OCI-LY3 (cell line): ENCODE results near the gene CSKMT.
A peak's percentile ranks its signal among the peaks of the same experiment; 100 is the strongest.

Experiments
- H2AFZ ChIP-seq: fragments of 200-600, 300-600 bp; shearing (Covaris generic); 2 replicates; pipeline ENCODE4 v1.6.0; 2014; ENCODE audit warnings: antibody characterized with exemption, low read depth, low read length
- H3K27ac ChIP-seq: fragments of 200-600, 300-600 bp; sonication (generic); 2 replicates; pipeline ENCODE4 v1.5.1; 2014; ENCODE audit warnings: mild to moderate bottlenecking, low read length, moderate library complexity, mixed read lengths
- H3K27me3 ChIP-seq: fragments of 200-600, 300-600 bp; sonication (generic); 2 replicates; pipeline ENCODE4 v1.6.1; 2014; ENCODE audit warnings: low read depth, low read length, mixed read lengths
- H3K36me3 ChIP-seq: fragments of 200-600, 300-600 bp; sonication (generic); replicated peaks from 2 replicates; pipeline ENCODE3; 2014; ENCODE audit warnings: low read depth, low read length, mixed read lengths
- H3K4me1 ChIP-seq: fragments of 300-600, 200-600 bp; sonication (generic); 2 replicates; pipeline ENCODE4 v1.6.1; 2014; ENCODE audit warnings: low read length, mixed read lengths
- H3K4me2 ChIP-seq: fragments of 200-600, 300-600 bp; sonication (generic); 2 replicates; pipeline ENCODE4 v1.6.1; 2014; ENCODE audit warnings: low read length, mixed read lengths
- H3K4me3 ChIP-seq: fragments of 300-600, 200-600 bp; sonication (generic); 2 replicates; pipeline ENCODE4 v1.5.1; 2014; ENCODE audit warnings: antibody characterized with exemption, mild to moderate bottlenecking, low read length, moderate library complexity
- H3K79me2 ChIP-seq: fragments of 300-600, 200-600 bp; shearing (Covaris generic); 2 replicates; pipeline ENCODE4 v1.6.1; 2014; ENCODE audit warnings: mild to moderate bottlenecking, low read length, mixed read lengths
- H3K9ac ChIP-seq: fragments of 300-600, 200-600 bp; shearing (Covaris generic); 2 replicates; pipeline ENCODE4 v1.6.0; 2014; ENCODE audit warnings: mild to moderate bottlenecking, low read length, moderate library complexity
- H3K9me3 ChIP-seq: fragments of 200-600, 300-600 bp; shearing (Covaris generic); 2 replicates; pipeline ENCODE4 v1.6.1; 2014; ENCODE audit warnings: low read length, mixed read lengths; ENCODE audit not compliant: insufficient read depth
- H4K20me1 ChIP-seq: fragments of 200-600, 300-600 bp; sonication (generic); 2 replicates; pipeline ENCODE4 v1.6.1; 2016; ENCODE audit warnings: low read length, mixed read lengths; ENCODE audit not compliant: insufficient read depth
- EZH2phosphoT487 ChIP-seq: fragments of 200-600 bp; shearing (Covaris generic); IDR thresholded peaks from 2 replicates; pipeline ENCODE4 v1.6.1; 2018; ENCODE audit warnings: antibody characterized with exemption, mixed run types, low read depth
- TF ChIP-seq, protein P1 (sequence below): fragments of 200-600, 300-600 bp; sonication (generic); IDR thresholded peaks from 2 replicates; pipeline ENCODE4 v1.5.1; 2014; ENCODE audit warnings: antibody characterized with exemption, low read length, low read depth

Gene CSKMT

DNA sequence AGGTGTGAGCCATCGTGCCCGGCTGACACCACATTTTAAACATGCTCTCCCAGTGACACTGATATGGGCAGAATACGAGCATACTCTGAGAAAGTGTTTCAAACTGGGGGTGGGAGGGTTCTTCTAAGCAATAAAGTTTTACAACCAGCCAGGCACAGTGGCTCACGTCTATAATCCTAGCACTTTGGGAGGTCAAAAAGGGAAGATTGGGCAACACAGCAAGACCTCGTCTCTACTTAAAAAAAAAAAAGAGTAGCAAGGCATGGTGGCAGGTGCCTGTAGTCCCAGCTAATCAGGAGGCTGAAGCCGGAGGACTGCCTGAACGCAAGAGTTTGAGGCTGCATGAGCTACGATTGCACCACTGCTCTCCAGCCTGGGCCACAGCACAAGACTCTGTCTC lies 20.9 kb upstream of the CSKMT start:
- Histone ChIP-seq H3K79me2 (peaks cover 70% of the 10 kb centered on the region), H3K9ac (no peak overlapping the region)

GRCh38 chr11:62645671-62645945 lies 19.5 kb upstream of the CSKMT start:
- Histone ChIP-seq H3K4me3 (peak overlapping the region; percentile 96), H3K4me2 (peak overlapping the region; percentile 82), H3K9ac (peak overlapping the region; percentile 95), H3K4me1 (peaks cover 11% of the 10 kb centered on the region), H3K9me3 (no peaks in the 10 kb centered on the region), H3K27me3 (no peaks in the 10 kb centered on the region), H4K20me1 (no peaks in the 10 kb centered on the region), H3K36me3 (peaks cover 28% of the 10 kb centered on the region), H3K79me2 (peaks cover 63% of the 10 kb centered on the region), H3K27ac (peak overlapping the region; percentile 74), H2AFZ (no peak overlapping the region)
- TF ChIP-seq EZH2phosphoT487, result no peak
- TF ChIP-seq, protein P1, sequence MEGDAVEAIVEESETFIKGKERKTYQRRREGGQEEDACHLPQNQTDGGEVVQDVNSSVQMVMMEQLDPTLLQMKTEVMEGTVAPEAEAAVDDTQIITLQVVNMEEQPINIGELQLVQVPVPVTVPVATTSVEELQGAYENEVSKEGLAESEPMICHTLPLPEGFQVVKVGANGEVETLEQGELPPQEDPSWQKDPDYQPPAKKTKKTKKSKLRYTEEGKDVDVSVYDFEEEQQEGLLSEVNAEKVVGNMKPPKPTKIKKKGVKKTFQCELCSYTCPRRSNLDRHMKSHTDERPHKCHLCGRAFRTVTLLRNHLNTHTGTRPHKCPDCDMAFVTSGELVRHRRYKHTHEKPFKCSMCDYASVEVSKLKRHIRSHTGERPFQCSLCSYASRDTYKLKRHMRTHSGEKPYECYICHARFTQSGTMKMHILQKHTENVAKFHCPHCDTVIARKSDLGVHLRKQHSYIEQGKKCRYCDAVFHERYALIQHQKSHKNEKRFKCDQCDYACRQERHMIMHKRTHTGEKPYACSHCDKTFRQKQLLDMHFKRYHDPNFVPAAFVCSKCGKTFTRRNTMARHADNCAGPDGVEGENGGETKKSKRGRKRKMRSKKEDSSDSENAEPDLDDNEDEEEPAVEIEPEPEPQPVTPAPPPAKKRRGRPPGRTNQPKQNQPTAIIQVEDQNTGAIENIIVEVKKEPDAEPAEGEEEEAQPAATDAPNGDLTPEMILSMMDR, result no peak

More for the DNA sequence above, 20.9 kb upstream of the CSKMT start:
- TF ChIP-seq, protein P1, result no peak
- TF ChIP-seq EZH2phosphoT487, result no peak
- H3K27me3 ChIP-seq, result no peaks in the 10 kb centered on the region
- H4K20me1 ChIP-seq, result no peaks in the 10 kb centered on the region
- H3K36me3 ChIP-seq, result peaks cover 27% of the 10 kb centered on the region
- H3K9me3 ChIP-seq, result no peaks in the 10 kb centered on the region
- H3K4me2 ChIP-seq, result no peak overlapping the region
- no peak overlapping the region for H3K27ac ChIP-seq
- H3K4me3 ChIP-seq, result no peak overlapping the region
- peaks cover 11% of the 10 kb centered on the region for H3K4me1 ChIP-seq
- no peak overlapping the region for H2AFZ ChIP-seq

GRCh38 chr11:62645946-62646824 lies 18.9 kb upstream of the CSKMT start, which contains the start of gene GANAB:
GANAB (minus strand) TSS chr11:62646613; CDS start chr11:62646599, 14 bp downstream.
- Histone ChIP-seq H4K20me1 (no peaks in the 10 kb centered on the region), H2AFZ (peak within 1 kb of the TSS; percentile 54; the same call in 1 of the 2 replicates), H3K4me2 (peak within 1 kb of the TSS; percentile 82), H3K9ac (peak within 1 kb of the TSS; percentile 95), H3K27me3 (no peaks in the 10 kb centered on the region), H3K4me3 (peak within 1 kb of the TSS; percentile 96), H3K27ac (peak within 1 kb of the TSS; percentile 74), H3K4me1 (peaks cover 11% of the 10 kb centered on the region), H3K9me3 (no peaks in the 10 kb centered on the region), H3K79me2 (peaks cover 63% of the 10 kb centered on the region), H3K36me3 (peaks cover 28% of the 10 kb centered on the region)
- TF ChIP-seq, protein P1, result no peak
- TF ChIP-seq EZH2phosphoT487, result no peak

- Histone ChIP-seq H3K4me2 (peak overlapping the region; percentile 51), H3K4me1 (peaks cover 15% of the 10 kb centered on the region), H4K20me1 (no peaks in the 10 kb centered on the region), H3K4me3 (peak overlapping the region; percentile 44), H3K9me3 (no peaks in the 10 kb centered on the region), H2AFZ (no peak overlapping the region), H3K27me3 (no peaks in the 10 kb centered on the region), H3K9ac (no peak overlapping the region), H3K79me2 (peaks cover 63% of the 10 kb centered on the region), H3K27ac (no peak overlapping the region), H3K36me3 (peaks cover 28% of the 10 kb centered on the region)
- TF ChIP-seq, protein P1, result no peak
- TF ChIP-seq EZH2phosphoT487, result no peak
These were observed 18.1 kb upstream of the CSKMT start for GRCh38 chr11:62646825-62647608.
